Ecto neural progenitor cell (in vitro differentiated cells): ENCODE results near the gene MRNIP.

Source experiments
- DNase-seq: peaks from one replicate; pipeline ENCODE4 v3.0.0-alpha.2; 2018; ENCODE audit warnings: low spot score

MRNIP gene

DNA sequence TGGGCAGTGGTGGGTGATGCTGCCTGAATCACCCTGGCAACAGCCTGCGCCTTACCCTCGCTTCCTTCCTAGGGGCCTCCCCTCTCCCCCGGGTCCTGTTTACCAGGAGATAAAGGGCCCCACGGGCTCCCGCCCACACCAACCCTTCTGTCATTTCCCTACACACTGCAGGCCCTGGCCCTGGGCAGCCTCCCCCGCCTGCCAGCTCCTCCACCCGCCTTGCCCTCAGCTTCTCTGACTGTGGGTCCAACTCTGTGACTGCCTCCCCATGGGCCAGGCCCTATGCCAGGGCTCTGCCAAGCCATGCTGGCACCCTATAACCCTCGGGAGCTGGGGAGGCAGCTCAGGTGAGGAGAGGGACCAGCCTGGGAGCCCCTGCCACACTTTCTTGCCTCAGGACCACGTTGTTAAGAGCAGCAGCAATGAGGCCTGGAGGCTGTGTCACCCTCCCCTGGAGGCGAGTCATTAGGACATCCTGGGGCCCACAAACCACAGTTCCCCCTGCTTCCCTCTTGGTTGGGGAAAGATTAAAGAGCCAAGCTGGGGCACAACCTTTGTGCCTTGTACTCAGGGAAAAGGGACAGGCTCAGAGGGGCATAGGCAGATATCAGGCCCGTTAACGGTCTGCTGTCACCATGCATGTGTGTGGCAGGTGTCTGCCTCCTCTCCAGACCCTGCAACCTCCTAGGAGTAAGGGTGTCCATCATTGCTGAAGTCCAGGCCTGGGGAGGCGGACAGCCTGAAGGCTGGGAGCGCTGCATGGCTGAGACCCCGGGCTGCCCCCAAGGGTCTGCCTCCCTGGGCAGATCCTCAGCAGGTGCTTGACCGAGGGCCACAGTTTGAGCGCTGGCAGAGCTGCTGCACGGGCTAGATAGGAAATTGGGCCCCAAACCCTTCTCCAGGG lies 54.7 kb downstream of the MRNIP start:
- DNase-seq = no peak

DNA sequence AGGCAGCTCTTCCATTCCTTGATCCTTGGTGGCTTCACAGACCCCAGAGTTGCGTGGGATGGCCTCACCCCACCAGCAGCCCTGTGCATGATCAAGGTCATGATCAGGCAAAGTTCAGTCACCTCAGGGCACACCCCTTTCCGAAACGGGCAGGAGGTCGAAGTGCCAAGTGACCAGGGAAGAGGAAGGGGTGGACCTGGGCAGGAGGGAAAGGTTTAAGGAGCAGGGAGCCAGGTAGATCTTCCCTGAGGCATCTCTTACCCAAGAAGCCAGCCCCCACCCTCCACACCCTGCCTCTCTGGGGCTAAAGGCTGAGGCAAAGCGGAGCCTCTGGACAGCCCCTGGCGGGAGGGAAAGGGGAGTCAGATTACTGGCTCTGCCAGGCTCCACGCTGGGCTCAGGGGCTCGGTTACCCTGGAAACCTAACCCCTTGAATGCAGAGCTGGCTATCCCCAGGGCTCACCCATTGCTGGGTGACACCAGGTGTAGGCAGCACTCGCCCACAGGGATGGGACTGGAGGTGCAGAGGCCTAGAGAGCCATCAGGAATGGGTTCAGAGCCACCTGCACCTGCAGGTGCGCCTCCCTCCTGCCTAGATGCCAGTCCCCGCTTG lies 55.6 kb downstream of the MRNIP start:
- DNase-seq = peak; percentile 65

DNA sequence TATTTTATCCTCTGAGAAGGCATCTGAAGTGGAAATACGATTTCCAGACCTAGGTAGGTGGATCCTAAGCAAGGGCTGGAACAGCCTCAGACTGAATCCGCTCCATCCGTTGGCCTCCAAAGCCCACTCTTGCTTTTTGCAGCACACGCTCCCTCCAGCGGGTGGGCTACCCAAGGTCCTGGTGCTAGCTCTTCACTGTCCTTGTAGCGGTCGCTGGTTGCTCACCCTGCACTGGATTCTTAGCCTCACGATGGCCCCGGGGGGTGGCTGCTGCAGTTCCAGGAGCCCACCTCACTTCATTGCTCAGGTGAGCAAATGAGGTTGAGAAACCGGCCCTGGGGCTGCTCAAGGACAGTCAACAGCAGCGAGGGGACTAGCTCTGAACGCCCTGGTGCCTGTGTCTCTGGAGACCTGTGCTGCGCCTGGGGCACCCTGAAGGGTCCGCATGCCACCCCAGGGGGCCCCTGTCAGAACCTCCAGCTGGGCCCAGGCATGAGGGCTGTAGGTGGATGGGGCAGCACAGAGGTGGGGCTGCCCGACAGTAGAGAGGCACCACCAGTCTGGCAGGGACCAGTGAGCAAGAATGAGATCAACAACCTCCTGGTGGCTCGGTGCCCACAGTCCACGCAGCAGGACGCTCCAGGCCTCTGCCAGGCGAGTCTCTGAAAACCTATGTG lies 56.3 kb downstream of the MRNIP start:
- DNase-seq = no peak

GRCh38 chr5:179801304-179802206 lies 57.1 kb downstream of the MRNIP start:
- DNase-seq = peak; percentile 81

DNA sequence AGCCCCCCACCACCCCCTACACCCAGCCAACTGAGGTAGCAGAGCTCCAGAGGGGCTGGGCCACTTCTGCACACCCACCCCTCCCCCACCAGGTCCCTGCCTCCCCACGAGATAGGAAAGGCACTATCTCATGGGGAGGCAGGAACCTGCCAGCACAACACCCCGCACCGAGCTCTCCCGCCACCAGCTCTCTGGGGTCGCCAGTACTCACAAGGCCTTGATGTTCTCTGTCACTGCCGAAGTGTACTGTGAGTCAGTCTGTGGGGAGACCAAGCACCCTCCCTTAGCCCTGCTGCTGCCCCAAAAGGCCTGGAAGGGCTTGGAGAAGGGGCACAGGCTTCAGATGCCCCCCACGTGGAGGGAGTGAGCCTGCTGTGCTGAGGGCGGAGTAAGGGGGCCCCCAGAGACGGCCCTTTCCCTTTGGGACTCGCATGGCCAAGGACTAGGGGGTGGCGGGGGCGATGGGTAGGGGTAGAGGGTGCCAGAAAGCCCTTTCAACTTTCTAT lies 57.9 kb downstream of the MRNIP start:
- no peak for DNase-seq

- DNase-seq = no peak
Observed at GRCh38 chr5:179800071-179800695, 58.4 kb downstream of the MRNIP start.

DNA sequence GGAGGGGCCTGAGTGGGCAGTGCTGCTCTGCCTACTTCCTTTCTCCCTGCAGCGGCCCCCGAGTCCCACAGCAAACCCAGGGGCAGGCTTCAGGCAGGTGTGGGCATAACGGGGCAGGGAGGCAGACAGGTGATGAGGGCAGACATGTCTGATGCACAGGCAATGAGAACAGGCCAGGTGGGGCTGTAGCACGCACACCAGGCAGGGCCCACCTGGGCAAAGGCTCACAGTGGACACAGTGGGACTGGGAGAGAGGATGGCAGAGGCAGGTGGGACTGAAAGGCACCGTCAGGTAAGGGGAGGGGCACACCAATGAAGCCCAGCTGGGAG lies 59.0 kb downstream of the MRNIP start:
- DNase-seq = no peak

DNA sequence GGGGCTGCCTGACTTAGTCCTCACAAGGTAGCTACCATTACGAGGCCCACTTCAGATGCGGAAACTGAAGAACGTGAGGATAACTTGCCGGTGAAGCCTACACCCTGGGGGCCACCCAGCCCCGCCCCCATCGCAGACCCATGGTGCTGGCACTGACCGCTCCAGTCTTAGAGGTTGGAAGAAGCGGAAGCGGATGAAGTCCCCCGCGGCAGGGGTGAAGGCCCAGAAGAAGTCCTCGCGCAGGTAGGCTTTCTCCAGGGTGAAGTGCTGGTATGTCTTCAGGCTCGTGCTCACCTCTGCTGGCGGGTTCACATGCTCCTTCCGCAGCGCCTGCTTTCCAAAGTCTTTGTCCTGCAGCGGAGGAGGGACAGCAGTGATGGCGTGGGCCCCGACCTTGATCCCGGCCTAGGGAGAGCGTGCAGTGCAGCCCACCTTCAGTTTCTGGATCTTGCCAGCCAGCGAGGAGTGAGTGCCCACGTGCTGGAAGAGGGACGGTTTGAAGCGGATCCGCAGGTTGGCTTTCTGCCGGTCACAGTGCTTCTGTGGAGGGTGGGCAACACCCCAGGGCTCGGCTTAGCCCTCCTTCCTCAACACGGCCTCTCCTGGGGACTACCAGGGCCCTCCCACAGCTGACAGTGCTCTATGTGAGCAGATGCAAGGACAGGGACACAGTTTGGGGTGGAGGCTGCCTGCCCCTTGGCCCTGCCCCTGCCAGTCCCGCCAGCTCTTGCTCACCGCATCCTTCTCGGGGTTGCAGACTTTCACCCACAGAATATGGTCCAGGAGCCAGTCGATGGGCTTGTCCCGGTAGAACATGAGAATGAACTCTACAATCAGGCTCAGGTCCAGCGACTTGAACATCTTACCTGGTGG lies 59.6 kb downstream of the MRNIP start:
- no peak for DNase-seq

- no peak for DNase-seq
Observed at GRCh38 chr5:179798144-179798770, 60.4 kb downstream of the MRNIP start.

DNA sequence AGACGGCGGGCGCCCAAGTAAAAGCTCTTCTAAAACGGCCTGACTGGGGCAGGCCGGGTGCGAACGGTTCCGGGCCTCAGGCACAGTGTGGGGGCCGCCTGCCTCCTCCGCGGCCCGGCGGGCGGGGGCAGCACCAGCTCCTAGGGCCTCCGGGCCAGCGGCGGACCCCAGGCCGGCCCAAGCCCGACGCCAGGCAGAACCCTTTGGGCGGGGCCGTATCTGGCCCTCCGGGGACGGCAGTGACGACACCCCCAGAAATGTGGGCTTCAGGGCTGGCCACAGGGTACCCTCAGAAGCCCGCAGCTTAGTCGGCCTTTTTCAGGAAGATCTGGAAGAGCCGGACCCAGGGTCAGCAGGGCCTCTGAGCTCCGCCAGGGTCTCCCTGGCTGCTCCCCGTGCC lies 60.9 kb downstream of the MRNIP start:
- no peak for DNase-seq

DNA sequence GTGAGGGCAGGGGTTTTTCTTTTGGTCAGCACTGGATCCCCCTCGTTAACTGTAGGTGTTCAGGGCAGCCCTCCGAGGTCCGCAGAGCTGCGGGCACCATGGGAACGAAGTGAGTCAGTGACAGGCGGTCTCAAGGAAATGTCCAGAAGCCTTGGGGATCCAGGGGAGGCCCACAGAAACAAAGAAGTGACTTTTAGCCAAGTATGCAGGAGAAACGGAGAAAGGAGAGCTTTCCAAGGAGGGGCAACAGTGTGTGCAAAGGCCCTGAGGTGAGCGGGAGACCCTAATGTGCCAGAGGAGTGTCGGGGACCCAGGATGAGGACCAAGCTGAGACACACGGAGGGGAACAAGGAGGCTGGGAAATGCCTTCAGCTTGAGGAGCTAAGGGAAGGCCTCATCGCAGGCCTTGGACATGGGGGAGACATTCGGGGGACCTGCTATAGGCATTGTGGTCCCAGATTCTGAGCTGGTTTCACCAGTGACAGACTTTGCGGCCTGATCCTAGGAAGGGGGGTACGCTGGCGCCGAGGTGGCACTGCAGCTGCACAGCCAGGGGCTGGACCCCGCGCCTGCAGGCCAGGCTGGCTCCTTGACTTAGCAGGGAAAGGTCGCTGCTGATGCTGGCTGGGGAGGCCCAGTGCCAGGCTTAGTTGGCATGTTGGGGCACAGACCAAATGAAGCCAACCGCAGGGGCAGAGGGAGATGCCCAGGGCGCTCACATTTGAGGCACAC lies 61.6 kb downstream of the MRNIP start:
- DNase-seq = no peak

DNA sequence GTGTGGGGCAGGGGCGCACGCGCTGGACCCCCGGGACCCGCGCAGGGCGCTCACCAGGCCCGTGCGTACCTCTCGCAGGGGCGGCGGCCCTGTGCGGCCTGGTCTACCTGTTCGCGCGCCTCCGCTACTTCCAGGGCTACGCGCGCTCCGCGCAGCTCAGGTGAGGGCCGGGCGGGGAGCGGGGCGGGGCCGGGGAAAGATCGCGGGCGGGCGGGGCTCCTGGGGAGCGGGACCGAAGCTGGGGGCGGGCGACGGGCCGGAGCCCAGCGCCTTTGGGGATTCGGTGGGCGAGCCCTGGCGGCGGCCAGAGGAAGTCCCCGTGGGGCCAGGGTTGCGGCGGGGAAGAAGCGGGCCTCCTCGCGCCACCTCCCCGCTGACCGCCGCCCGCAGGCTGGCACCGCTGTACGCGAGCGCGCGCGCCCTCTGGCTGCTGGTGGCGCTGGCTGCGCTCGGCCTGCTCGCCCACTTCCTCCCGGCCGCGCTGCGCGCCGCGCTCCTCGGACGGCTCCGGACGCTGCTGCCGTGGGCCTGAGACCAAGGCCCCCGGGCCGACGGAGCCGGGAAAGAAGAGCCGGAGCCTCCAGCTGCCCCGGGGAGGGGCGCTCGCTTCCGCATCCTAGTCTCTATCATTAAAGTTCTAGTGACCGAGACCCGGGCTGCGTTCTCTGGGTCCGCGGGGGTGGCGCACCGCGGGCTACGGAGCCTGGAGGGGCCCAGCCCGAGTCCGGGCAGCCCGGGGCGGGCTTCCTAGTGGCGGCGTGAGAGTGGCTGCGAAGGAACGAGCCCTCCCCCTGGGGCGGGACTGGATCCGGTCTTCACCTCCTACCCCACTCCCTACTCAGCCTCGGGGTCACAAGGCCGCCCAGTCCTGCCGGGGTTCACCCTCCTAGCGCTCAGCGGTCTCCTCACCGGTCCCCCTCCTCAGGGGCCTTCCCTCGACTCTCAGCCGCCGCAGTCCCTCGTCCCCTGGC lies 62.5 kb downstream of the MRNIP start:
- DNase-seq = peak; percentile 86

- DNase-seq = peak; percentile 58
Observed at GRCh38 chr5:179795049-179795862, 63.4 kb downstream of the MRNIP start.

- DNase-seq = no peak
Observed at GRCh38 chr5:179794575-179794974, 64.0 kb downstream of the MRNIP start.

DNA sequence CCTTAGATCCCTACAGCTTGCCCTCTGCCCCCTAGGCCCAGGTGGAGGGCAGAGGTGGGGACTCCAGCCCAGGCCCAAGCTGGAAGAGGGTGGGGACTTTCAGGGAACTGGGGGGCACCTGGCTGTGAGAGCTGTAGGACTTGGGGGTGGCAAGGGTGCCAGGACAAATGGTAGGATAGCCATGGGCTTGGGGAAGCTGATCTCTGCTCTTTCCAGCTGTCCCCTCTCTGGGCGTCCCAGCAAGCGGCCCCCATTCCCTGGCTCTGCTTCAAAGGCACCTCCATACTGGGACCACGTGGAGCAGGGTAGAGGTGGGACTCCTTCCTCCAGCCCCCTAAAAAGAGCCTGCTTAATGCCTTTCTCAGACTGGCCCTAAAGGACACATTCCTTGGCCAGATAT lies 64.4 kb downstream of the MRNIP start:
- DNase-seq = no peak

- no peak for DNase-seq
Observed at GRCh38 chr5:179793468-179794139, 65.0 kb downstream of the MRNIP start, which contains the start of gene LTC4S. LTC4S (plus strand) TSS chr5:179793986; CDS start chr5:179794081, 95 bp downstream.
